ENCODE measurements around the gene PCDHGB3. TPM values are rescaled to one million over a fixed set of nuclear protein-coding genes. Genes with fewer than 3 reads are reported as not detected.
A peak's percentile ranks its signal among the peaks of the same experiment; 100 is the strongest.
"Not testable (repeated sequence)": the region's sequence is repeated elsewhere in the genome, so short reads cannot be mapped to it uniquely, and the experiment has no call there.

Gene PCDHGB3
- total and polyA plus RNA-seq, 2 donors (not counting 3 experiments of a cell fraction or from before 2014, with no cell fraction given) = 1.8 to 2.0 TPM

DNA sequence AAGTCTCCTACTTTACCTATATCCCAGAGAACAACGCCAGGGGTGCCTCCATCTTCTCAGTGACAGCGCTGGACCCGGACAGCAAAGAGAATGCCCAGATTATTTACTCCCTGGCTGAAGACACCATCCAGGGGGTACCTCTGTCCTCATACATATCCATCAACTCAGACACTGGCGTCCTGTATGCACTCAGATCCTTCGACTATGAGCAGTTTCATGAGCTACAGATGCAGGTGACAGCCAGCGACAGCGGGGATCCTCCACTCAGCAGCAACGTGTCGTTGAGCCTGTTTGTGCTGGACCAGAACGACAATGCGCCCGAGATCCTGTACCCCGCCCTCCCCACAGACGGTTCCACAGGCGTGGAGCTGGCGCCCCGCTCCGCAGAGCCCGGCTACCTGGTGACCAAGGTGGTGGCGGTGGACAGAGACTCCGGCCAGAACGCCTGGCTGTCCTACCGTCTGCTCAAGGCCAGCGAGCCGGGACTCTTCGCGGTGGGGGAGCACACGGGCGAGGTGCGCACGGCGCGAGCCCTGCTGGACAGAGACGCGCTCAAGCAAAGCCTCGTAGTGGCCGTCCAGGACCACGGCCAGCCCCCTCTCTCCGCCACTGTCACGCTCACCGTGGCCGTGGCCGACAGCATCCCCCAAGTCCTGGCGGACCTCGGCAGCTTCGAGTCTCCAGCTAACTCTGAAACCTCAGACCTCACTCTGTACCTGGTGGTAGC lies 44.7 kb downstream of the PCDHGB3 start:
- FAIRE-seq = not testable (repeated sequence)
- CTCF ChIA-PET = interaction anchor here (1.2 to 11.3 kb wide), 6 partner anchors 12 to 148 kb away, joined by 3 to 335 read pairs (median 44); partner anchors contain the start of genes PCDHGA12 and PCDHGA8

GRCh38 chr5:141415275-141415618 lies 45.2 kb downstream of the PCDHGB3 start:
- H2AFZ ChIP-seq (ENCODE audit: low read depth, low read length); H3K9me1 ChIP-seq (replicated peaks; ENCODE audit: control insufficient read depth, extremely low read depth, insufficient read depth, low read length); H3K9ac ChIP-seq (replicated peaks; ENCODE audit: extremely low read depth, insufficient read depth, low read length); intact Hi-C loops (cut with micrococcal nuclease); H3K36me3 ChIP-seq (ENCODE audit: control insufficient read depth in 2 of 2, extremely low read depth in 1 of 2, insufficient read depth in 2 of 2, low read length in 2 of 2); H3K9me3 ChIP-seq (replicated peaks; ENCODE audit: control insufficient read depth, insufficient read depth, low read length); H3K4me1 ChIP-seq (ENCODE audit: control insufficient read depth, extremely low read depth, insufficient read depth, low read length); H3K79me2 ChIP-seq (ENCODE audit: control insufficient read depth, insufficient read depth, low read length); dilution Hi-C loops (cut with MboI; ENCODE audit: extremely low pct_ligation_motif_present, low sequenced_read_pairs); DNase-seq (ENCODE audit: low read depth, low spot score); H4K20me1 ChIP-seq (replicated peaks; ENCODE audit: control insufficient read depth, extremely low read depth, insufficient read depth, low read length); H3K4me2 ChIP-seq (ENCODE audit: insufficient read depth, low read length); H3K27ac ChIP-seq (ENCODE audit: insufficient read depth, low read depth, low read length); FAIRE-seq; POLR2A ChIA-PET; BruUV-seq (replicated peaks); H3K4me3 ChIP-seq (replicated peaks in 1 of 3; ENCODE audit: insufficient read depth in 1 of 3, low read depth in 1 of 3, low read length in 3 of 3): not testable (repeated sequence)
- CTCF ChIA-PET = interaction anchor here (1.0 to 11.3 kb wide), 4 partner anchors 12 to 148 kb away, joined by 3 to 335 read pairs (median 32); no protein-coding TSS in a partner anchor
- H3K27me3 ChIP-seq (ENCODE audit: control insufficient read depth in 2 of 2, insufficient read depth in 2 of 2, low read length in 2 of 2) = peaks cover 45 to 84% of the 10 kb centered on the region in 2 experiments

More for the DNA sequence above, 44.7 kb downstream of the PCDHGB3 start:
- H3K4me3 ChIP-seq (replicated peaks in 1 of 3; ENCODE audit: insufficient read depth in 1 of 3, low read depth in 1 of 3, low read length in 3 of 3); intact Hi-C loops (cut with micrococcal nuclease); DNase-seq (ENCODE audit: low read depth, low spot score); H3K9me3 ChIP-seq (replicated peaks; ENCODE audit: control insufficient read depth, insufficient read depth, low read length); H3K4me1 ChIP-seq (ENCODE audit: control insufficient read depth, extremely low read depth, insufficient read depth, low read length); BruUV-seq (replicated peaks); H3K79me2 ChIP-seq (ENCODE audit: control insufficient read depth, insufficient read depth, low read length); H2AFZ ChIP-seq (ENCODE audit: low read depth, low read length); H3K9ac ChIP-seq (replicated peaks; ENCODE audit: extremely low read depth, insufficient read depth, low read length); H3K9me1 ChIP-seq (replicated peaks; ENCODE audit: control insufficient read depth, extremely low read depth, insufficient read depth, low read length); H3K27ac ChIP-seq (ENCODE audit: insufficient read depth, low read depth, low read length); H3K36me3 ChIP-seq (ENCODE audit: control insufficient read depth in 2 of 2, extremely low read depth in 1 of 2, insufficient read depth in 2 of 2, low read length in 2 of 2); dilution Hi-C loops (cut with MboI; ENCODE audit: extremely low pct_ligation_motif_present, low sequenced_read_pairs); POLR2A ChIA-PET; H3K4me2 ChIP-seq (ENCODE audit: insufficient read depth, low read length); H4K20me1 ChIP-seq (replicated peaks; ENCODE audit: control insufficient read depth, extremely low read depth, insufficient read depth, low read length): not testable (repeated sequence)
- TF ChIP-seq EZH2 (IDR thresholded peaks at IDR 0.05; ENCODE audit: borderline replicate concordance, low read depth, low read length, severe bottlenecking) = peak; percentile 76
- H3K27me3 ChIP-seq (ENCODE audit: control insufficient read depth in 2 of 2, insufficient read depth in 2 of 2, low read length in 2 of 2) = peaks cover 48 to 84% of the 10 kb centered on the region in 2 experiments
